ENCODE measurements around the gene ENTR1. TPM values are rescaled to one million over a fixed set of nuclear protein-coding genes. Genes with fewer than 3 reads are reported as not detected.

Gene ENTR1
- 128 TPM in 2 replicates for total RNA-seq (2014; rRNA removed; shearing (Covaris generic))

GRCh38 chr9:136410500-136411287 is at the start of gene ENTR1, which contains the start of gene PMPCA:
TSS of gene ENTR1 (minus strand) at chr9:136410614. CDS start at chr9:136410397, 217 bp downstream.
TSS of gene PMPCA (plus strand) at chr9:136410658. CDS start at chr9:136410669, 11 bp downstream.

GRCh38 chr9:136439481-136440408 is 29.3 kb upstream of the ENTR1 start, which contains the start of gene INPP5E:
TSS of gene INPP5E (minus strand) at chr9:136439845. CDS start at chr9:136439419, 426 bp downstream.

GRCh38 chr9:136400038-136400834 is 10.2 kb downstream of the ENTR1 start, which contains the start of gene SNAPC4:
TSS of gene SNAPC4 (minus strand) at chr9:136400170. CDS start at chr9:136398428, 1,742 bp downstream.

GRCh38 chr9:136373300-136374182 is 36.9 kb downstream of the ENTR1 start, which contains the start of gene CARD9:
TSS of gene CARD9 (minus strand) at chr9:136373669. CDS start at chr9:136372078, 1,591 bp downstream.

GRCh38 chr9:136363106-136363948 is 47.1 kb downstream of the ENTR1 start, which contains the start of gene DNLZ:
TSS of gene DNLZ (minus strand) at chr9:136363744. CDS start at chr9:136363714, 30 bp downstream.

Other genes starting within 250 kb of the ENTR1 start
- gene LHX3, start 205.5 kb downstream of the ENTR1 start, total RNA-seq (2014; rRNA removed; shearing (Covaris generic)) = not detected in 2 replicates
- 26.9 and 30.1 TPM in 2 replicates for gene QSOX2, start 164.8 kb downstream of the ENTR1 start, total RNA-seq (2014; rRNA removed; shearing (Covaris generic))
- under 0.01 TPM in 1 of 2 replicates, not detected in the other for gene CCDC187, start 106.5 kb downstream of the ENTR1 start, total RNA-seq (2014; rRNA removed; shearing (Covaris generic))
- gene GPSM1, start 83.1 kb downstream of the ENTR1 start, total RNA-seq (2014; rRNA removed; shearing (Covaris generic)) = 65.9 and 73.6 TPM in 2 replicates
- gene DNLZ, start 46.9 kb downstream of the ENTR1 start, total RNA-seq (2014; rRNA removed; shearing (Covaris generic)) = 50.1 and 56.7 TPM in 2 replicates
- gene CARD9, start 36.9 kb downstream of the ENTR1 start, total RNA-seq (2014; rRNA removed; shearing (Covaris generic)) = 2.5 and 4.3 TPM in 2 replicates
- gene SNAPC4, start 10.4 kb downstream of the ENTR1 start, total RNA-seq (2014; rRNA removed; shearing (Covaris generic)) = 19.1 and 21.4 TPM in 2 replicates
- 96.6 and 103 TPM in 2 replicates for gene PMPCA, start within 50 bp of the ENTR1 start, total RNA-seq (2014; rRNA removed; shearing (Covaris generic))
- gene INPP5E, start 29.2 kb upstream of the ENTR1 start, total RNA-seq (2014; rRNA removed; shearing (Covaris generic)) = 11.2 and 11.9 TPM in 2 replicates
- 24.2 and 27.2 TPM in 2 replicates for gene SEC16A, start 72.4 kb upstream of the ENTR1 start, total RNA-seq (2014; rRNA removed; shearing (Covaris generic))
- 18.7 and 24.1 TPM in 2 replicates for gene NOTCH1, start 135.4 kb upstream of the ENTR1 start, total RNA-seq (2014; rRNA removed; shearing (Covaris generic))

All from A375 (cell line).